A204.1 (cell line): Measurements from ENCODE around the gene QRSL1.
"Not testable (repeated sequence)": the region's sequence is repeated elsewhere in the genome, so short reads cannot be mapped to it uniquely, and the experiment has no call there.

ENCODE experiments used
- FAIRE-seq: peaks from 2 replicates; lab custom pipeline; 2012; peaks lifted over from hg19 to GRCh38; lab: Jason Lieb, UNC

Gene QRSL1, protein sequence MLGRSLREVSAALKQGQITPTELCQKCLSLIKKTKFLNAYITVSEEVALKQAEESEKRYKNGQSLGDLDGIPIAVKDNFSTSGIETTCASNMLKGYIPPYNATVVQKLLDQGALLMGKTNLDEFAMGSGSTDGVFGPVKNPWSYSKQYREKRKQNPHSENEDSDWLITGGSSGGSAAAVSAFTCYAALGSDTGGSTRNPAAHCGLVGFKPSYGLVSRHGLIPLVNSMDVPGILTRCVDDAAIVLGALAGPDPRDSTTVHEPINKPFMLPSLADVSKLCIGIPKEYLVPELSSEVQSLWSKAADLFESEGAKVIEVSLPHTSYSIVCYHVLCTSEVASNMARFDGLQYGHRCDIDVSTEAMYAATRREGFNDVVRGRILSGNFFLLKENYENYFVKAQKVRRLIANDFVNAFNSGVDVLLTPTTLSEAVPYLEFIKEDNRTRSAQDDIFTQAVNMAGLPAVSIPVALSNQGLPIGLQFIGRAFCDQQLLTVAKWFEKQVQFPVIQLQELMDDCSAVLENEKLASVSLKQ

DNA sequence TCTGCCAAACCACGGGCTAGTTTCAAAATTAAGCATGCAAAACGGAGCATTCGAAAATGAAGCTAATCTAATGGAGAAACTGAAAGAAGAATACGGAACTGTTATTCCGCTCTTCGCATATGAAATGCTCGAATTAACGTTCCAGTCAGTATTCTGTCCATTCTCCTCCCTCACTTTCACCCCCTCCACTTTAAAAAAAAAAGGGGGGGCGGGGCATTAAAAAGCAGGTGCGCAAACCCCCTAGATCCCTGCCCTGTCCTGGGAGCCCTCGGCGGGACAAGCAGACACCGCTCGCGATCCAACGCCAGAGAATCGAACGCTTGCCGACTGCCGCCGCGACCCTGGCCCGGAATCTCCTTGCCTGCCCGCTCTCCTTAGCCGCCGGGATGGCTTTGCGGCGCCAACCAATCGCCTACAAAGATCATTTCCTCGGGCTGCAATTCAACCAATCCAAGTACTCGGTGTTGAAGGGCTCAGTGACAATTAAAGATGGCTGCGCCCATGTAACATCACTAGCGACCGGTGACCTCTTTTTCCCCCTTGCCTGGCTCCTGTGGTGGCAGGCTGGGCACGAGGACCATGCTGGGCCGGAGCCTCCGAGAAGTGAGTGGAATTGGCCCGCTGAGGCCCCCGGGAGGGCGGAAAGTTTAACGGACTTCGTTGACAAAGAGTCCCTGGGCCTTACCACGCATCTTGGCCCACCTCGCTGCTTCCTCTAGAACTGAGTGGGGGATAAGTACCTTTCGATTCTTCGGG, at the start of gene QRSL1, which contains the start of gene RTN4IP1:
QRSL1 (plus strand) TSS at position 476 of the 756 bp plus-strand sequence; CDS start at position 580, 104 bp downstream.
RTN4IP1 (minus strand) TSS at position 396 of the 756 bp plus-strand sequence. CDS start 477 bp downstream, outside the sequence.
- FAIRE-seq, result peak; percentile 49

DNA sequence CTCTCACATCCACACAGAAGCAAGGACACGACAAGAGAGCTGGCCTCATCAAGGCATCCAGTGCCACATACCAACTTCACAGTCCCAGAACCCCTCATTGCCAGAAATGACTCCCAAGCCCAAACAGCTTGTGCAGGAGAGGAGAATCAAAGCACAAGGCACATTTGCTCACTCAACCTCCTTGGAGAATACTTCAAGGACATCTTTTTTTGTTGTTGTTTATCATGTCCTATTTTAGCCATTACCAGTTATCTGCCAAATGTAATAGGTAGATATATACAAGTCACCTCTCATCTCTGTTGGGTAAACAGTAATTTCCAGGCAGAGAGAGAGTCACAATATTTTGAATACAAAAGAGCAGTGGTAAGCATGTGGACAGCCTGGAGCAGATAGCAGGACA, 47.9 kb upstream of the QRSL1 start:
- FAIRE-seq, result no peak

DNA sequence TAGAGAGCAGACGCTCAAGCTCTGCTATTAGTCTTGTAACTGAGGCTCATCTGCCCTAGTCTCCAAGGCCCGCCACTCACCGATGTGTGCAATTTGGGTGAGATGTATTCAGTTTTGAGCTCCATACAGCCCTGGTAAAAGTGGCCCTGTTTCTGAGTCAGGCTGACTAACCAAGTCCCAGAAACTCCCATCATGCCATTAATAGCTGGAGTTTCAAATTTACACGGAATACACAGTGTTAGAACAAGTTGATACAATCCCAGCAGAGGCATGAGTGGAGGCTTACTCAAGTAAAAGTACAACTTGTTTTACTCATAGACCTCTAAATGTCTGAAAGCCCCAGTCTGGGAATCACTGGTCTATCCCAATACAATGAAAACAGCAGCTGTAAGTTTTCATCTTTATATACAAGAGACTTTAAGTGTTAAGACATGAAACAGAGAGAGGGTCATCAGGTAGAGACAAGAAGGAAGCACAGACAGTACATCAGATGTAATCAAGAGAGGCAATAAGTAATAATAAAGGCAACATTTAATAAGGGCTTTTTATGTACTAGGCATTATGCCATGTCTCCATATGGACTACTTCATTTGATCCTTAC, 42.5 kb upstream of the QRSL1 start:
- FAIRE-seq, result no peak

DNA sequence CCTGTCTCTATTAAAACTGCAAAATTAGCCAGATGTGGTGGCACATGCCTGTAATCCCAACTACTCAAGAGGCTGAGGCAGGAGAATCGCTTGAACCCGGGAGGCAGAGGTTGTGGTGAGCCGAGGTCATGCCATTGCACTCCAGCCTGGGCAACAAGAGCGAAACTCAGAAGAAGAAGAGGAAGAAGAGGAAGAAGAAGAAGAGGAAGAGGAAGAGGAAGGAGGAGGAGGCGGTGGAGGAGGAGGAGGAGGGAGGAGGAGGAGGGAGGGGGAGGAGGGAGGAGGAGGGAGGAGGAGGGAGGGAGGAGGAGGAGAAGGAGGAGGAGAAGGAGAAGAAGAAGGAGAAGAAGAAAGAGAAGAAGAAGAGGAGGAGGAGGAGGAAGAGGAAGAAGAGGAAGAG, 40.4 kb upstream of the QRSL1 start:
- FAIRE-seq, result not testable (repeated sequence)

DNA sequence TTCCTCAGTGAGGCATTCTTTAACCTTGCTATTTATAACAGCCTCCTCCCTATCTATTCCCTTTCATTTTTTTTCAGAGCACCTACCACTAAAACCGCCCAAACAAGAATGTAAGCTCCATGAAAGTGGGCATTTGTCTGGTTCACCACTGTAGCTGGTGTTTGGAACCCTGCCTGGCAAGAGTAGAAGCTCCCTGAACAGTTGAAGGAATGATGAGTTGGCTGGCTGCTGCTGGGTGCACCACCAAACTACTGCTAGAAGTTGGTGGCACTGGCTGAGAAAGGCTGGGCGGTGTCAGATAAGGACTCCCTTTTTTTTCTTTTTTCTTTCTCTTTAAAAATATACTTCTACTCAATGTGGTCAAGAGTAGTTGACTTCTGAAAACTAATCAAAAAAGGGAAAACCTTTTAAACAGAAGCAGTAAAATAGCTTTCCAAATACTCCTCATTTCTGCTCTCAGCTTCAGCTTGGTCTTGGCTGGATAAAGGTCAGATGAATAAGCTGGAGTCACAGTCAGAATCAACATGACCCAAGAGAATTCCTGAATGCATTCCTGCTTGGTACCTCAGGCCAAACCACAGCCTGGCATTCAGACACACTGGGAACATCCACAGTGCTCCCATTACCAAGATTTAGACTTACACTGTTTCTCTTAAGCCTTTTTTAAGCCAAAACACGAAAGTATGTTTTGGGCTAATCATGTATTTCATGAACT, 38.1 kb upstream of the QRSL1 start:
- FAIRE-seq, result no peak

DNA sequence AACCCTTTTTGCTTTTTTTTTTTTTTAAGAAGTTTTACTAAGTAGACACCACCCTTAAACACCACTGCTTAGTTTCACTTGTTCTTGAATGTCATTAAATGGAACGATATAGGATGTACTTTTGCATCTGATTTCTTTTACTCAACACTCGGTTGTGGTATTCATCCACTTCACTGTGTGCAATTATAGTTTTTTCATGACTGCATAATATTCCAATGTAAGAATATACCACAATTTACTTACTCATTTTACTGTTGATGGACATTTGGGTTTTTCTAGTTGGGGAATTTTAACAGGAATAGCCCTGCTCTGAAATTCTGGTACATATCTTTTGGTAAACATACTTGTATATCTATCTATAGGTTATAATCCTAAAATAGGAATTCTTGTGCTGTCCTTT, 29.9 kb upstream of the QRSL1 start:
- no peak for FAIRE-seq

DNA sequence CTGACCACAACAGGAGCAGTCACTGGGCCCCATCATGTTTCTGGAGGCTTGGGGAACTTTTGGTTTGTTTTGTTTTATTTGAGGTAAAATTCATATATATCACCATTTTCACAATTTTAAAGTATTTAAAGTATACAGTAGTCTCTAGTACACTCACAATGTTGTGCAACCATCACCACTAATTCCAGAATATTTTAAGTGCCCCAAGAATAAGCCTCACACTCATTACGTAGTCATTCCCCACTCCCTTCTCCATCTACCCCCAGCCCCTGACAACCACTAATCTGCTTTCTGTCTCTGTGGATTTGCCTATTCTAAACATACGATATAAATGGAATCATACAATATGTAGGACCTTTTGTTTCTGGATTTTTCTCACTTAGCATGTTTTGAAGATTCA, 29.0 kb upstream of the QRSL1 start:
- FAIRE-seq, result no peak

DNA sequence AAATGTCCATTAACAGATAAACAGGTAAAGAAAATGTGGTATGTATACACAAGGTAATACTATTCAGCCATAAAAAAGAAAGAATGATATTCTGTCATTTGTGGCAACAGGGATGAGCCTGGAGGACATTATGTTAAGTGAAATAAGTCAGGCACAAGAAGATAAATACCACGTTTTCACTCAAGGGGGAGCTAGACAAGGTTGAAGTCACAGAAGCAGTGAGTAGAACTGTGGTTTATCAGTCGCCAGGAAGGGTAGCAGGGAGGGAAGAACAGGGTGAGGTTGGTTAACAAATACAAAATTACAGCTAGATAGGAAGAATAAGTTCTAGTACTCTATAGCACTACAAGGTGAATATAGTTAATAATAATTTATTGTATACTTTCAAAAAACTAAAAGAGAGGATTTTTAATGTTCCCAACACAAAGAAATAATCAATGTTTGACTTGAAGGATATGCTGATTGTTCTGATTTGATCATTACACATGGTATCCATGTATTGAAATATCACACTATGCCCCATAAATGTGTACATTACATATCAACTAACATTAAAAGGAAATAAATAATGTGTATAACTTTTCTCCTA, 21.2 kb upstream of the QRSL1 start:
- FAIRE-seq, result peak; percentile 86

DNA sequence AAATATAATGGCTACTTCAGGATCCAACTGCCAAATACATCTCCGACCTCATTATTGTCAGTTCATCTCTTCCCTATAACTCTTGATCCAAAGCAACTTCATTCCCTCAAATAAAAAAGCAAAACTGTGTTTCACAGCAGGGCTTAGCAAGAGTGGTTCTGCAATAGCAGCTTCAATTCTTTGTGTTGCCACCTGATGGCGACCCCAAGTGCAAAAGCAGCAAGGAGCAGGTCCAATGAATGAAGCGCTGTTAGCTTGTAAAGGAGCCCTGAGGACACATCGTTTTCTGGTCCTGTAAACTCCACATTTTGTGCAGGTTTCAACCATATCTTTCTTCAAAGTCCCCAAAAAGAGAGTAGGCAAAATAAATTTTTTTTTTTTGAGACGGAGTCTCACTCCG, 19.7 kb upstream of the QRSL1 start:
- FAIRE-seq, result no peak

DNA sequence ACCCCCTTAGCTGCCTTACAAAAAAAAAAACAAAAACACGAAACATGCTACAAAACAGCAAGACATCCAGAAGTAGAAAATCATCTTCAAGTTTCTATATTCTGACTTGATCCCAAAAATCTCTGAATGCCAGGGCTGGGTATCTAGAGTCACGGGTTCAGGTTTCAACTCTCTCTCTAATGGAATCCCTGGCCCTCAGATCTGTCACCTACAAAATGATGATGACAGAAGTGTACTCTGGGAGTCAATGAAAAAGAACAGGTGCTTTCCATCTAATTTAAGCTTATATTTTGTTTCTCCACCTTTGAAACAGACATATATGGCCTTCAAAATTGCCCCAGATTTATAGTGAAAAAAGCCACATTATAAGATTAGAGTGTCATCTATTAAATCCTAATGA, 18.3 kb upstream of the QRSL1 start:
- FAIRE-seq, result no peak

DNA sequence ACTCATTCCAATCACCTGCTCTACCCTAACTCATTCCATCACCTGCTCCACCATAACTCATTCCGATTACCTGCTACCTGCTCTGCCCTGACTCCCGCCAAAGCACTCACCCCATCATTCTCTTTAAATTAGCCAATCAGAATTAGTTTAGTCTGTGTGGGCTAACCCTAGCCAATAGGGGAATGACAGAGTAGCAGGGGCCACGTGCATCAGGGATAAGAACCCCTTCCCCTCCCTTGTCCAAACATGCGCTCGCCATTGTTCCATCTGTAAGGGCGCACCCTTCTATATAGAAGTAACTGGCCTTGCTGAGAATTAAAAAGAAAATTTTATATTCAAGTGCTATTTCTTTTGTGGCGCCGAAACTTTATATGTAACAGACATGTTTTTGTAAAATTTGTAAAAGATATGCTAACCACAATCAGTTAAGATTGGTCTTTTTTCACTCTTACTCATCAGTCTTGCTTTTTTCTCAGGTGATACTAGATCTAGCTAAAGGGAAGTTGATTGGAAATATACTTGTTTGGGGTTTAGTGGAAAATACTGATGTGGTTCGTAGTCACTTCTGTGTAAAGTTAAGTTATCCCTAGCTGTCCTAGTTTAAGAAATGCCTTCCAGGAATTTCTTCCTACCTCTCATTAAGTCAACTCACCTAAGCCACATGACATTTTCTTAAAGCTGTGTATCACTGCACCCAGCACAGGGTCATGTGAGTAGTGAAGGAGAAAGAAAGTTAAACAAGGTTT, 16.5 kb upstream of the QRSL1 start:
- FAIRE-seq, result no peak

DNA sequence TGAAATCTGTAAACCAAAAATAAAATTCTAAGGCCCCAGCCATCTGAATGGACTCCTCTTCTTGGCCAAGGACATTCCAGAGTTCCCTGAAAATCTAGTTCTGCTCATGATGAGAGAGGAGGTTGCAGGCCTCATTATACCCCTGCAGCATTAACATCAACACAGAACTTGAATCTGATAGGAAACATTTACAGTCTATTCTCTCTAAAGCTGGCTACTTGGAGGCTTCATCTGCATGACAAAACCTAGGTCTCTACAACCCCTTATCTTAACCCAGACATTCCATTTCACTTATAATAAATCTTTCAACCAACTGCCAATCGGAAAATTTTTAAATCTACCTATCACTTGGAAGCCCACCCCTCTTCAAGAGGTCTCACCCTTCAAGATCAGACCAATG, 15.8 kb upstream of the QRSL1 start:
- FAIRE-seq, result no peak

DNA sequence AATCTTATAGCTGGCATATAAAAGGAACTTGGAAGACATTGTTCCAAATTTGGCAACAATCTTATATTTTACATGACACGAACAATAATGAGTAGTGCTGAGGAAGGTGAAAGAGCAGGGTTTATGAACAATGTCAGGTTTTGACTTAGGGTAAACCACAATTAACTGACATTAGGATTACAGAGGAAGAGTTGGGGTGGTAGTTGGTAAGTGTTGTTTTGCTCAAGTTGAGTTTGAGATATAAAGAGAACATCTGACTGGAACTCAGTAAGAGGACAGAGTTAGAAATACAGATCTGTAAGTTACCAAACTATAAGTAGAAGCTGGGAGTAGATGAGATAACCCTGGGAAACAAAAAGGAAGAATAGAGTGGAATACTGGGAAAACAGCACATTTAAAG, 15.2 kb upstream of the QRSL1 start:
- FAIRE-seq, result no peak

DNA sequence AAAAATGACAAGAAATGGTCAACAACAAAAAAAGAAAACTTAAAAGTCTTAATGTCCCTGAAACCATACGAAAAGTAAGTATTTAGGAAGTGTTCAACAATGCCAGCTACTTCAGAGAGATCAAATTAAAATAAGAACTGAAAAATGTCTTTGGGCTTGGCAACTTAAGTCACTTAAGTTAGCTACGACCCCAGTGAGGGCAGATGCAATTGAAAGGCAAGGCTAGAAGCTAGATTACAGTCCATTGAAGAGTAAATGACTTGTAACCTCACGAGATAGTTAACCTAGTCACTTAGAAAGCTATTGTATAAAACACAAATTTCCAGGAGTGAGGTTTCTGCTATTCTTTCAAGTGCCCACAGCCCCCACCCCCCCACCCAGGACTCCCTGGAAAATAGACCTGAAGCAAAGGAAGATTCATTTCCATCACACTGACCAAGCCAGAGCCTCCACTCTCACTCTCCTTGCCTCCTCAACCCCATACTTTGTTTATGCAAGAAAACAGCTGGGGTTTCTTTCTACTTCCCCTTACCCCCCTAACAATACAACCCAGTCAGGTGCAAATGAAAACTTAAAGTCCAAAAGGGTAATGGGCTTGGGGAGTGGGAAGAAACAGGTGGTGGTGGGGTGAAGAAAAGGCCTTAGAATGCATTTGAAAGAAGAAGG, 14.7 kb upstream of the QRSL1 start:
- FAIRE-seq, result no peak

DNA sequence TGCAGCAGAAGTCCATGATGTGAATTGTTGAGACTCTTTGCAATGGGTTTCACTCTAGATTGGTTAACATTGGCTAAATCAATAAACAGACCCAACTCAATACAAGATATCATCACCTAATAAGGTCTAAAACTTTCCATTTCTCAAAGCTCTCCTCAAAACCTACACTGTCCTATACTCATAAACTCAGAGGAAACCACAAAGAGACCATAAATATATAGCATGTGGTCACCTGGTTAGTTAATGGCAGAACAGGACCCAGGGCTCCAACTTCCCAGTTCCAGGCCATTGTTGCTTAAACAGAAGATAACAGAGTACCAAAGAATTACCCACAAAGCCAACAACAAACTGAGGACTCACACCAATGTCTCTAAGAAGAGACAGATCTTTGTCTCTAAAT, 12.1 kb upstream of the QRSL1 start:
- no peak for FAIRE-seq

DNA sequence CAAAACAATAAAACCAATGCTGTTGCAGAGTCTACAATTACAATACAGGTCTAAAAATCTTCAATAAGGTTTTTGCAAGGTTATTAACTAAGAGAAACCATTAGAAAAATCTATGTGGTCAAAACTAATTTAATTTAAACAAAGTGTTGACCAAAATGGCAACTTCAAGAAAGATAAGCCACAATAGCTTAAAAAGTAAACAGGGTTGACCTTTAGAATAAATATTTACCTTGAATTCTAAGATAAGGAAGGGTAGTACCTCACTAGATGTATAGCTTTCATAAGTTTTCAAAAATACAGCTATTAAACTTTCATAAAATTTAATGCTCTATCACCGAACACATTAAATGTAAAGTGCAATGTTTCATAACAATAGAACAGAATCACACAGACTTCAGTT, 11.5 kb upstream of the QRSL1 start:
- FAIRE-seq, result no peak

DNA sequence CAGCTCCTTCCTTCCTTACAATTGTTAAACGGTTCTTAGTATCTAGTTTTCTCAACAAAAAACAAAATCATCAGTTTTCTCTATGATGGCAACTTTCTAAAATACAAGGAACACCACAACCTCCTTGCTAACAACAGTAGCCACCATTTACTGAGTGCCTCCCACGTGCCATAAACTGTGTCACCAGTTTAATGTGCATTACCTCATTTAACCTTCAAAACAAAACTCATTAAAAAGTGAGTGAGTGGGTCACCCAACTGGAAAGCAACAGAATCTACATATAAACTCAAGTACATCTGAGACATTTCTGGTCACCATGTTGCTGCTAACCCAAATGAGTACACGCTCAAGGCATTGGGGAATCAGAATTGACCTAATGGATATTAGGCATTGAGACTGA, 11.1 kb upstream of the QRSL1 start:
- no peak for FAIRE-seq

DNA sequence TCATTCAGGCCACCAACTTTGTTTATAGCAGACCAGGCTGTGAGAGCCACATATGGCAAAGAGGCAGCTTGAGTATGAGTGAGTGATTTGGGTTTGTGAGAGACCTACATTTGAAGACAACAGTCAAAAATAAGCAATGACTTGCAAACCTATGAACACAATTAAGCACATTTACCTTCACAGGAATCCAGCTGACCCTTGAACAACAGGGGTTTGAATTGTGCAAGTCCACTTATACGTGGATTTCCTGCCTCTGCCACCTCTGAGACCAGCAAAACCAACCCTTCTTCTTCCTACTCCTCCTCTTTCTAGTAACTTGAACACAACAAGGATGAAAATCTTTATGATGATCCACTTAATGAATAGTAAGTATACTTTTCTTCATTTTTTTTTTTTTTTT, 10.2 kb upstream of the QRSL1 start:
- FAIRE-seq, result no peak

DNA sequence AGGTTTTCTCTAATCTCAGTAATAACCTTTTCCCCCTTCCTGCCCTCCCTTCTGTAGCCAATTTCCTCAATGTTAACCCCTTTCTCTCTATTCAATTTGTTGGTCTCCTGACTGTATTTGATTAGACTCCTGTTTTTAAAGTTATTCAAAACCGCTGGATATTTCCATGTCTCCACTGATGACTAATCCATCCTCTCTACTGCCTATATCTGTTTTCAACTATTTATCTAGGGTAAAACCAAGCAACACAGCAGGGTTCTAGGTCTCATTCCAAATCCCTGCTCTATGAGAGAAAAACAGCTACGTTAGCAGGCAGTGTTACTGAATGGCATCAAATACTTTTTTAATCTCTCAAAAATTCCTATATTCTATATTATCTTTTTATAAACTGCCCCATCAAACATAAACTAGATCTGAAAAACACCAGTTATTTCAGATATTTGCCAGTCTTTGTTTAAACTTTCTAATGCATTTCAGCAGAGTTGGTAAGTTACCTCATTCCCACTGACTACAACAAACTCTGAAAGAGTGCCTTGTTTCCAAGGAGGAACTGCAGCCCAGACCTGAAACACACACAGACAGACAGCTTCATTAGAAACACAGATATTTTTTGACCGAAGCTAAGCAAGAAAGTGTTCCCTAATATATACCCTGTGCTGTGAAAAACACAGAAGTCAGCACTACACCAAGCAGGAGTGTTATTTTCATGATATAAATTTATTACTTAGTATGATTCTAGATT, 8.3 kb upstream of the QRSL1 start:
- no peak for FAIRE-seq

DNA sequence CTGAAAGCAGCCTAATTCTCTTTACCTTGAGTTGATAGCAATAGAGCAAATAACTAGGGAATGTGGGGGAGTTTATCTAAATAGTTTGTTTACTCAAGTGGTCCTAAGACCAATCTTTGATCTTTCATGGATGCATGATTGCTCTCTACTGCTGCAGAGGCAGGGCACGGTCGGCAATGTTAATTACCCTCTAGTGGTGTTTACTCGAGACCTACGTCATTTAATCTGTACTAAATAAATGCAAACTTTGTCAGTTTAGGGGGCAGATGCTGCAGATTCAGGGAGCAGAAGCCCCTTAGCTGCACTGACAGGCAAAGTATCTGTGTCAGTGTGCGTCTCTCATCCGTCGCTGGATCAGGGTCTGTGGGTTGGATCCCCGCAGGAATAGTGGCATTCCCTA, 7.0 kb upstream of the QRSL1 start:
- FAIRE-seq, result no peak
